CD14-positive monocyte (primary cell): ENCODE measurements around the gene DGUOK. TPM values are rescaled to one million over a fixed set of nuclear protein-coding genes. Genes with fewer than 3 reads are reported as not detected.

Source experiments
- DNase-seq, 3 donors: peaks; one replicate each; pipeline ENCODE4 v3.0.0-alpha.2; 2011 to 2022
- H2AFZ ChIP-seq: 2 replicates; pipeline ENCODE4 v1.6.0; 2012; ENCODE audit warnings: mild to moderate bottlenecking, low read depth, low read length, inconsistent platforms; ENCODE audit not compliant: insufficient read depth, poor library complexity, severe bottlenecking
- H3K27ac ChIP-seq, 2 donors: 1 replicate in 1 of 2; 2 replicates in 1 of 2; pipeline ENCODE4 v1.5.1; 2012 to 2013; ENCODE audit warnings: low read length in 2 of 2, control low read depth in 1 of 2, inconsistent platforms in 1 of 2, low read depth in 1 of 2, mild to moderate bottlenecking in 1 of 2
- H3K27me3 ChIP-seq, 2 donors: one replicate each; pipeline versions ENCODE4 v1.6.0 to v1.6.1; 2011 to 2013; ENCODE audit warnings: low read length in 2 of 2; ENCODE audit not compliant: control insufficient read depth in 2 of 2, insufficient read depth in 2 of 2
- H3K36me3 ChIP-seq, 2 donors: replicated peaks in 1 of 2; 1 replicate in 1 of 2; 2 replicates in 1 of 2; pipeline versions ENCODE4 v1.5.1 to v1.6.1; 2012 to 2013; ENCODE audit warnings: low read length in 2 of 2, control low read depth in 1 of 2, inconsistent platforms in 1 of 2, mild to moderate bottlenecking in 1 of 2; ENCODE audit not compliant: insufficient read depth in 2 of 2, control insufficient read depth in 1 of 2
- H3K4me1 ChIP-seq, 2 donors: 1 replicate in 1 of 2; 2 replicates in 1 of 2; pipeline versions ENCODE4 v1.5.1 to v1.6.1; 2012 to 2013; ENCODE audit warnings: low read length in 2 of 2, control low read depth in 1 of 2, inconsistent platforms in 1 of 2, mild to moderate bottlenecking in 1 of 2, moderate library complexity in 1 of 2; ENCODE audit not compliant: insufficient read depth in 2 of 2, control insufficient read depth in 1 of 2
- H3K4me2 ChIP-seq: replicated peaks from 2 replicates; pipeline ENCODE3; 2012; ENCODE audit warnings: low read length, moderate library complexity, mild to moderate bottlenecking; ENCODE audit not compliant: poor library complexity, severe bottlenecking; ENCODE audit errors: extremely low read depth
- H3K4me3 ChIP-seq, 3 experiments: fragments of 200-600 bp in 1 of 3; sonication (generic) in 1 of 3; replicated peaks in 1 of 3; 1 replicate in 2 of 3; 2 replicates in 1 of 3; pipeline ENCODE4 v1.5.1; 2011 to 2013; ENCODE audit warnings: low read length in 3 of 3, mild to moderate bottlenecking in 3 of 3, control low read depth in 2 of 3, low read depth in 2 of 3, inconsistent platforms in 1 of 3, moderate library complexity in 1 of 3
- H3K79me2 ChIP-seq: 2 replicates; pipeline ENCODE4 v1.6.0; 2012; ENCODE audit warnings: mild to moderate bottlenecking, control low read depth, inconsistent platforms, low read length, moderate library complexity; ENCODE audit not compliant: insufficient read depth
- H3K9ac ChIP-seq: 2 replicates; pipeline ENCODE4 v1.6.0; 2017; ENCODE audit warnings: low read length, mild to moderate bottlenecking; ENCODE audit not compliant: insufficient read depth, poor library complexity, severe bottlenecking
- H3K9me3 ChIP-seq, 2 donors: replicated peaks in 1 of 2; 1 replicate in 1 of 2; 2 replicates in 1 of 2; pipeline versions ENCODE4 v1.5.1 to v1.6.1; 2012 to 2013; ENCODE audit warnings: low read length in 2 of 2, control low read depth in 1 of 2; ENCODE audit not compliant: control insufficient read depth in 1 of 2, insufficient read depth in 1 of 2
- H4K20me1 ChIP-seq: 2 replicates; pipeline ENCODE4 v1.6.0; 2012; ENCODE audit warnings: mild to moderate bottlenecking, low read length, control low read depth, moderate library complexity; ENCODE audit not compliant: insufficient read depth
- H3K27ac Mint-ChIP-seq, 7 donors: one replicate each; pipeline ENCODE4 v1.8.0; 2020; ENCODE audit warnings: mild to moderate bottlenecking in 7 of 7, mixed read lengths in 7 of 7, moderate library complexity in 6 of 7, inconsistent platforms in 2 of 7
- H3K27me3 Mint-ChIP-seq, 3 donors: one replicate each; pipeline ENCODE4 v1.8.0; 2021 to 2022; ENCODE audit warnings: low read depth in 3 of 3, mild to moderate bottlenecking in 3 of 3, mixed read lengths in 3 of 3, moderate library complexity in 3 of 3, inconsistent platforms in 1 of 3
- H3K36me3 Mint-ChIP-seq, 2 donors: one replicate each; pipeline ENCODE4 v1.8.0; 2020; ENCODE audit warnings: mixed read lengths in 2 of 2, inconsistent platforms in 1 of 2, mild to moderate bottlenecking in 1 of 2
- H3K4me1 Mint-ChIP-seq: one replicate; pipeline ENCODE4 v1.8.0; 2020; ENCODE audit warnings: mild to moderate bottlenecking, mixed read lengths
- H3K4me3 Mint-ChIP-seq, 2 donors: one replicate each; pipeline ENCODE4 v1.8.0; 2020; ENCODE audit warnings: mild to moderate bottlenecking in 2 of 2, mixed read lengths in 2 of 2, moderate library complexity in 1 of 2
- H3K9me3 Mint-ChIP-seq, 7 donors: one replicate each; pipeline ENCODE4 v1.8.0; 2020 to 2022; ENCODE audit warnings: mixed read lengths in 7 of 7, mild to moderate bottlenecking in 6 of 7, moderate library complexity in 6 of 7, inconsistent platforms in 2 of 7
- WGBS: methylation state at CpG from one replicate; pipeline ENCODE4 v1.1.5; 2013; ENCODE audit warnings: missing lambda C conversion rate; ENCODE audit not compliant: insufficient coverage; 5-methylcytosine and 5-hydroxymethylcytosine counted together
- intact Hi-C, 2 donors: fragments of 100-400 bp; cut with micrococcal nuclease; formaldehyde crosslinking; loops; one replicate each; pipeline versions ENCODE4 v1.15.0 to v1.15.1; 2023
- polyA plus RNA-seq, 3 donors: library from polyadenylated mRNA; depleted of rRNA in 1 of 3; unstranded in 2 of 3; stranded (reverse) in 1 of 3; fragments of 300-500 nt in 2 of 3; fragments of >200 nt in 1 of 3; fragmentation: Illumina TruSeq in 2 of 3; gene quantifications; 1 replicate in 2 of 3; 2 replicates in 1 of 3; pipeline ENCODE4 v1.2.3, GENCODE V29; 2012 to 2021
- TF ChIP-seq, protein P1 (sequence below): fragments of 200-600 bp; IDR thresholded peaks from one replicate; pipeline ENCODE4 v1.8.0; 2022; ENCODE audit warnings: antibody characterized with exemption, mild to moderate bottlenecking

Gene DGUOK
- polyA plus RNA-seq, 3 donors = 62.9 to 129 (median 123) TPM

DNA sequence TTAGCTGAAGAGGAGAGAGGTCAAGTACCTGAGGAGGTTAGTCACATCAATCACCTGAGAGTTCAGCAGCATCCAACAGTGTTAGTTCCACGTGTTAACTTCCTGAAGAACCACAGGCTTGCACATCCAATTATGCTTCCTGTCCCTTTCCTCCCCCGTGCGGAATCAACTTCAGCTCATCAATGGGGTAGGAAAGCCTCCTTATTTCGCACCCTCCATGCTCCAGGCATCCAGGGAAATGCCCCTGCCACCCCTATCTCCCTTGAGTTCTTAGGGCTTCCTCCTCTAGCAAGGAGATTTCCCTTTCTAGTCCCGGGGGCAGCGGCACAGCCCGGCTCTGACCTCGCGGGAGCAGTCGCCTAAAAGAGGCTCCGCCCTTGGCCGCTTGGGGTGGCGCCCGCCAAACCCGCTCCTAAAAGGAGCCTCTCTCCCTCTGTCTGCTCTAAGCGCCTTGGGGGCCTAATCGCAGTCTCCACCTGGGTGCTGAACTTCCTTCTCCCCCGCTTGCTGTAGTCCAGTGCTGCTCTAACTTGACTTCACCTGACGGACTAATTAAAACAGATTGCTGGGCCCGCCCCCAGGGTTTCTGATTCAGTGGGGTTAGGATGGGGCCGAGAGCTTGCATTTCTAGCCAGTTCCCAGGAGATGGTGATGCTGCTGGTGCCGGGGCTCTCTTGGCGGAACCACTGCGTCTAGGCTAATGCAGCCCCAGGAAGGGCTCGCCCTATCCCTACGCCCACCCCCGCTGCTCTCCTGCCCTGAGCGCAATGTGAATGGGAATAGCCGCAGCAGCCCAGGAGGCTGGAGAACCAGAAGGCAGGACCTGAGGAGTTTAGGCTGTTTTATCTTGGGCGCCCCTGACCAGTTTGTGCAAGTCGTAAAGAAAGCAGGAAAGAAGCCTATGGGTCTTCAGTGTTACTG, 54.7 kb downstream of the DGUOK start:
- H3K27ac Mint-ChIP-seq = peak overlapping the region in 5 of 7 donors; percentile 50 to 79 (median 70)
- peak overlapping the region; percentile 70 to 89 for H3K4me3 Mint-ChIP-seq
- peaks cover under 1 to 5% of the 10 kb centered on the region in 2 donors for H3K36me3 ChIP-seq
- peak overlapping the region; percentile 79 for H3K4me2 ChIP-seq
- peak overlapping the region; percentile 32 to 70 (median 33) for H3K4me3 ChIP-seq
- peaks cover 3 to 12% of the 10 kb centered on the region in 2 donors for H3K36me3 Mint-ChIP-seq
- no peaks in the 10 kb centered on the region for H3K9me3 ChIP-seq
- H2AFZ ChIP-seq = peak overlapping the region; percentile 66
- peaks cover 6% of the 10 kb centered on the region for H4K20me1 ChIP-seq
- no peak overlapping the region for H3K27ac ChIP-seq
- TF ChIP-seq, protein P1, sequence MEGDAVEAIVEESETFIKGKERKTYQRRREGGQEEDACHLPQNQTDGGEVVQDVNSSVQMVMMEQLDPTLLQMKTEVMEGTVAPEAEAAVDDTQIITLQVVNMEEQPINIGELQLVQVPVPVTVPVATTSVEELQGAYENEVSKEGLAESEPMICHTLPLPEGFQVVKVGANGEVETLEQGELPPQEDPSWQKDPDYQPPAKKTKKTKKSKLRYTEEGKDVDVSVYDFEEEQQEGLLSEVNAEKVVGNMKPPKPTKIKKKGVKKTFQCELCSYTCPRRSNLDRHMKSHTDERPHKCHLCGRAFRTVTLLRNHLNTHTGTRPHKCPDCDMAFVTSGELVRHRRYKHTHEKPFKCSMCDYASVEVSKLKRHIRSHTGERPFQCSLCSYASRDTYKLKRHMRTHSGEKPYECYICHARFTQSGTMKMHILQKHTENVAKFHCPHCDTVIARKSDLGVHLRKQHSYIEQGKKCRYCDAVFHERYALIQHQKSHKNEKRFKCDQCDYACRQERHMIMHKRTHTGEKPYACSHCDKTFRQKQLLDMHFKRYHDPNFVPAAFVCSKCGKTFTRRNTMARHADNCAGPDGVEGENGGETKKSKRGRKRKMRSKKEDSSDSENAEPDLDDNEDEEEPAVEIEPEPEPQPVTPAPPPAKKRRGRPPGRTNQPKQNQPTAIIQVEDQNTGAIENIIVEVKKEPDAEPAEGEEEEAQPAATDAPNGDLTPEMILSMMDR = no peak
- H3K27me3 ChIP-seq = no peaks in the 10 kb centered on the region
- peaks cover 0 to 3% (median 3%) of the 10 kb centered on the region in 3 donors for H3K27me3 Mint-ChIP-seq
- peaks cover 0 to 3% (median 0%) of the 10 kb centered on the region in 7 donors for H3K9me3 Mint-ChIP-seq
- peak overlapping the region; percentile 15 for H3K9ac ChIP-seq
- WGBS = 13% methylated on average over 22 of the region's 31 CpGs
- intact Hi-C loops = loop anchor here (5.0 to 10.0 kb wide), 4 partner anchors 34 to 157 kb away; partner anchors contain the start of genes DGUOK (in 1 of the 2) and STAMBP (in 1 of the 2)
- DNase-seq = peak in 1 of 3 donors; percentile 43
- peaks cover 19% of the 10 kb centered on the region for H3K79me2 ChIP-seq
- peaks cover 56 to 72% of the 10 kb centered on the region in 2 donors for H3K4me1 ChIP-seq
- H3K4me1 Mint-ChIP-seq = peaks cover 69% of the 10 kb centered on the region

DNA sequence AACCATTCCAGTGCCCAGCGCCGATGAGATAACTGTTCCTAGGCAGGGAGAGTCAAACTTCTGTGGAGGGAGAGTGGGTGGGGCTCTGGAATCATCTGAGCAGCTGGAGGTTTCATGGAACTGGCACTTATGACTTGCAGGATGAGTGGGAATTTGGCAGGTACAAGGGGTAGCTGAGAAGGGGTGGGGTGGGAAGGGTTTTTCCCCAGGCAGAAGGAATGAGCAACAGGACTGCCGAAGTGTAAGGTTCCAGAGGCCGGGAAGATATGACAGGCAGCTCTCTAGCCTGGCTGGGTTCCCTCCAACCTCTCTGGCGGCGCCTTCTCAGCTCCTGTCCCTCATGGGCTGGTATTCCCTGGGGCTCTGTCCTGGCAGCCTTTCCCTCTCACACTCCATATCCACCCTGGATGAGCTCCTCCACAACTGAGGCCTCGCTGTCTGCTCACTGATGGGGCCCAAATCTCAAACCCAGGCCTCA, 55.5 kb downstream of the DGUOK start:
- H3K4me3 ChIP-seq = no peak overlapping the region
- H3K27me3 ChIP-seq = no peaks in the 10 kb centered on the region
- no peak overlapping the region for H3K27ac ChIP-seq
- Mint-ChIP-seq H3K9me3 (peaks cover 0 to 3% (median 0%) of the 10 kb centered on the region in 7 donors), H3K36me3 (peaks cover 11 to 21% of the 10 kb centered on the region in 2 donors), H3K4me3 (no peak overlapping the region), H3K27ac (peak overlapping the region in 3 of 7 donors; percentile 48 to 55 (median 55)), H3K4me1 (peaks cover 77% of the 10 kb centered on the region), H3K27me3 (peaks cover 0 to 3% (median 3%) of the 10 kb centered on the region in 3 donors)
- 96% methylated on average over 6 of the region's 7 CpGs for WGBS
- peaks cover 4 to 9% of the 10 kb centered on the region in 2 donors for H3K36me3 ChIP-seq
- peaks cover 14% of the 10 kb centered on the region for H4K20me1 ChIP-seq
- no peak overlapping the region for H3K4me2 ChIP-seq
- TF ChIP-seq, protein P1 = no peak
- no peak overlapping the region for H2AFZ ChIP-seq
- peaks cover 64 to 80% of the 10 kb centered on the region in 2 donors for H3K4me1 ChIP-seq
- no peaks in the 10 kb centered on the region for H3K9me3 ChIP-seq
- intact Hi-C loops = loop anchor here (5.0 to 10.0 kb wide), 4 partner anchors 35 to 157 kb away; partner anchors contain the start of genes DGUOK (in 1 of the 2) and STAMBP (in 1 of the 2)
- H3K9ac ChIP-seq = no peak overlapping the region
- peaks cover 27% of the 10 kb centered on the region for H3K79me2 ChIP-seq
- no peak for DNase-seq
